ENCODE measurements around the gene CASP7.
"Not testable (repeated sequence)": the region's sequence is repeated elsewhere in the genome, so short reads cannot be mapped to it uniquely, and the experiment has no call there.

DNA sequence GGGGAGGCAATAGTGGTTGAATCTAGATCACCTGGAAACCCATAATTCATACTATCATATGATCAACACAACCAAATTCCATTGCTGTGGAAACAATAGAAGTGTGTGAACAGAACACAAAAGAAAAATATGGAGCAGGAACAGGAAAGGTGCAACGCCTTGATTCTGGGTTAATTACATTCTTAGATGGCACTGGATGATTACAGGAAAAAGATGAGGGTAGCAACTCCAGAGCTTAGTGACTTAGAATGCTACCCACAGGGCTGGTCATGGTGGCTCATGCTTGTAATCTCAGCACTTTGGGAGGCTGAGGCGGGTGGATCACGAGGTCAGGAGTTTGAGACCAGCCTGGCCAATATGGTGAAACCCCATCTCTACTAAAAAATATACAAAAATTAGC is 91.4 kb downstream of the CASP7 start:
- not testable (repeated sequence) for TF ChIP-seq EZH2 (IDR thresholded peaks at IDR 0.05; ENCODE audit: insufficient read depth, low read length)
- TF ChIP-seq, protein P1, sequence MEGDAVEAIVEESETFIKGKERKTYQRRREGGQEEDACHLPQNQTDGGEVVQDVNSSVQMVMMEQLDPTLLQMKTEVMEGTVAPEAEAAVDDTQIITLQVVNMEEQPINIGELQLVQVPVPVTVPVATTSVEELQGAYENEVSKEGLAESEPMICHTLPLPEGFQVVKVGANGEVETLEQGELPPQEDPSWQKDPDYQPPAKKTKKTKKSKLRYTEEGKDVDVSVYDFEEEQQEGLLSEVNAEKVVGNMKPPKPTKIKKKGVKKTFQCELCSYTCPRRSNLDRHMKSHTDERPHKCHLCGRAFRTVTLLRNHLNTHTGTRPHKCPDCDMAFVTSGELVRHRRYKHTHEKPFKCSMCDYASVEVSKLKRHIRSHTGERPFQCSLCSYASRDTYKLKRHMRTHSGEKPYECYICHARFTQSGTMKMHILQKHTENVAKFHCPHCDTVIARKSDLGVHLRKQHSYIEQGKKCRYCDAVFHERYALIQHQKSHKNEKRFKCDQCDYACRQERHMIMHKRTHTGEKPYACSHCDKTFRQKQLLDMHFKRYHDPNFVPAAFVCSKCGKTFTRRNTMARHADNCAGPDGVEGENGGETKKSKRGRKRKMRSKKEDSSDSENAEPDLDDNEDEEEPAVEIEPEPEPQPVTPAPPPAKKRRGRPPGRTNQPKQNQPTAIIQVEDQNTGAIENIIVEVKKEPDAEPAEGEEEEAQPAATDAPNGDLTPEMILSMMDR (IDR thresholded peaks at IDR 0.05; ENCODE audit: insufficient read depth, low read depth, low read length) = not testable (repeated sequence)
